Gastroesophageal sphincter (tissue), 3 donors: Measurements from ENCODE around the gene ARHGAP6.

Experiments used
- CTCF ChIP-seq, 4 experiments: fragments of 200-600 bp in 2 of 4; fragments of 450-650 bp in 2 of 4; sonication (generic) in 1 of 4; IDR thresholded peaks; one replicate each; pipeline ENCODE4 v1.5.1; 2017 to 2019; ENCODE audit warnings: antibody characterized with exemption in 4 of 4, mild to moderate bottlenecking in 2 of 4, moderate library complexity in 2 of 4
- POLR2A ChIP-seq, 2 donors: fragments of 450-650 bp; IDR thresholded peaks; one replicate each; pipeline ENCODE4 v1.6.1; 2017; ENCODE audit warnings: antibody characterized with exemption in 2 of 2, mild to moderate bottlenecking in 2 of 2, moderate library complexity in 1 of 2

- TF ChIP-seq CTCF (IDR thresholded peaks at IDR 0.05) (no peak), POLR2A (IDR thresholded peaks at IDR 0.05) (no peak)
These were observed 474.8 kb downstream of the ARHGAP6 start for GRCh38 chrX:11190745-11191510.
